Osteocyte (in vitro differentiated cells): ENCODE measurements around the gene SLC4A1. TPM values are rescaled to one million over a fixed set of nuclear protein-coding genes. Genes with fewer than 3 reads are reported as not detected.

Source experiments
- DNase-seq: peaks from one replicate; pipeline ENCODE4 v3.0.0; 2021; ENCODE audit warnings: mixed read lengths; ENCODE audit not compliant: unreplicated experiment; ENCODE audit errors: extremely low spot score
- H3K27ac Mint-ChIP-seq: one replicate; pipeline ENCODE4 v1.8.0; 2021; ENCODE audit warnings: mild to moderate bottlenecking, mixed read lengths; ENCODE audit not compliant: unreplicated experiment
- H3K27me3 Mint-ChIP-seq: one replicate; pipeline ENCODE4 v1.8.0; 2021; ENCODE audit warnings: mixed read lengths; ENCODE audit not compliant: unreplicated experiment
- H3K36me3 Mint-ChIP-seq: one replicate; pipeline ENCODE4 v1.8.0; 2021; ENCODE audit warnings: mixed read lengths; ENCODE audit not compliant: unreplicated experiment
- H3K4me1 Mint-ChIP-seq: one replicate; pipeline ENCODE4 v1.8.0; 2021; ENCODE audit warnings: mixed read lengths; ENCODE audit not compliant: unreplicated experiment
- H3K4me3 Mint-ChIP-seq: one replicate; pipeline ENCODE4 v1.8.0; 2021; ENCODE audit warnings: mild to moderate bottlenecking, moderate library complexity, mixed read lengths; ENCODE audit not compliant: unreplicated experiment
- H3K9me3 Mint-ChIP-seq: one replicate; pipeline ENCODE4 v1.8.0; 2021; ENCODE audit warnings: mixed read lengths; ENCODE audit not compliant: unreplicated experiment
- CTCF ChIP-seq: fragments of 200-600 bp; sonication (generic); IDR thresholded peaks from 2 replicates; pipeline ENCODE4 v1.5.0; 2021; ENCODE audit warnings: antibody characterized with exemption, mild to moderate bottlenecking, moderate library complexity
- total RNA-seq: library from RNA; stranded (reverse); gene quantifications from 2 replicates; pipeline ENCODE4 v1.2.1, GENCODE V29; 2021

Gene SLC4A1
- total RNA-seq, 1 donor from 2014 or later = not detected

DNA sequence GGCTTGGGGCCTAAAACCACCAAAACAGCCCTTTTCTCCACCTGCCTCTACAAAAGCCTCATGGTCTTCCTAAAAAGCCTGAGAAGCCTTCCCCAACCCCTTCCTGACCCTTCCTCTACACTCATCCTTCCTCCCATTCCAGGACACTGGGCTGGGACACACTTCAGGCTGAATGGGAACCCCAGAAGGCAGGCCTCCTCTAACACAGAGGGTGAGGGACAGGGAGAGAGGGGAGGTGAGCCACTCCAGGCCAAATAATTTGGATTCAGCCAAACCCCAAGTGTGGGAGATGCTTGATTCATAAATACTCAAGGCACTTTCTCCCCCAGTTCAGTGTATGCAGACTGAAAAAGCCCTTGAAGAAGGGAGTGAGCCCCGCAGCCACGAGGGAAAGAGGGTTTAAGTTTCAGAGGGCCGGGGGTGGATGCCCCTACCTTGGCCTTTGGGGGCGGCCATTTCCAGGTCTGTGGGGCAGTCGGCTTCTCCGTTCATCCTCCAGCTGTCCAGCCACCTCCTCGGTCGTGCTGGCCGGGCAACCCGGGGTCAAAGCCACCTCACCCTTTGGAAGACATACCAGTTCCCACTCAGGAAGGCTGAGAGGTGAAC lies 50.1 kb downstream of the SLC4A1 start:
- Mint-ChIP-seq H3K4me3 (peak overlapping the region; percentile 68), H3K4me1 (peaks cover 26% of the 10 kb centered on the region), H3K36me3 (peaks cover 28% of the 10 kb centered on the region), H3K27ac (peak overlapping the region; percentile 55), H3K27me3 (no peaks in the 10 kb centered on the region), H3K9me3 (no peaks in the 10 kb centered on the region)
- DNase-seq = no peak
- TF ChIP-seq CTCF = no peak

DNA sequence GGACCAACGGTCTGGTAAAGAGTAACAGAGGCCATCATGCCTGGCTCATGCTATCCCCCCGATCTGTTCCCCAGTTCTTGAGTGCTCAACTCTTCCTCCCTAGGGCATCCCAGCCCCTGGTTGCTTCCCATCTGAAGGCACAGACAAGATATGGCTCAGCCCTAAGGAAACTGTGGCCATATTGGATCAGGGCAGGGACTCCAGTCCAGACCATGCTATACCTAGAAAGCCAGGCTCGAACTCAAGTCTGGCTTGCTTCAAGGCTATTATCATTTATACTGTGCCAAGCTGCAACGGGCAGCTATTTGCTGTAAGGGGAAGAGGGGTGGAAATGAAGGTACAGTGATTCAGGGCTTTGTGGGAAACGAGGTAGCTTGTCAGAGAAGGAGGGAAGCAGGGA lies 51.2 kb downstream of the SLC4A1 start:
- Mint-ChIP-seq H3K9me3 (no peaks in the 10 kb centered on the region), H3K4me3 (peak overlapping the region; percentile 35), H3K27ac (peak overlapping the region; percentile 10), H3K27me3 (no peaks in the 10 kb centered on the region), H3K4me1 (peaks cover 16% of the 10 kb centered on the region), H3K36me3 (peaks cover 28% of the 10 kb centered on the region)
- no peak for DNase-seq
- no peak for TF ChIP-seq CTCF

DNA sequence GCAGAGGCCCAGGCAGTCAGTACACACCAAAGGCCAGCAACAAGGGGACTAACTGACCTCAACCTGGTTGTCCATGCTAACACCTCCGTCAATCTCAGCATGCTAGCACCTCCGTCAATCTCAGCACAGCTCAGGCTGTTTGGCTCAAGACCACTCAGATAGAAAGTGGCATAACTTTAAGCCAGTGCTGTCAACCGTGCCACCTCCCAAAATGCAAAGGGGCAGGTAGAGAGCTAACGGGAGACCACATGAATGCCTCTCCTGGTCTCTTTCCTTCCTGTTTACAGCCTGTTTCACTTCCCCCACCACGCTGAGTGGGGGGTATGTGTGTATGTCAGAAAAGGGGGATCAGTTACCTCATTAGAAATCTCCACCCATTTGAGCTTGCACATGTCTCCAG lies 51.8 kb downstream of the SLC4A1 start:
- DNase-seq = no peak
- peaks cover 31% of the 10 kb centered on the region for H3K36me3 Mint-ChIP-seq
- no peak for TF ChIP-seq CTCF
- peaks cover 15% of the 10 kb centered on the region for H3K4me1 Mint-ChIP-seq
- H3K27ac Mint-ChIP-seq = no peak overlapping the region
- no peaks in the 10 kb centered on the region for H3K9me3 Mint-ChIP-seq
- H3K4me3 Mint-ChIP-seq = no peak overlapping the region
- no peaks in the 10 kb centered on the region for H3K27me3 Mint-ChIP-seq

DNA sequence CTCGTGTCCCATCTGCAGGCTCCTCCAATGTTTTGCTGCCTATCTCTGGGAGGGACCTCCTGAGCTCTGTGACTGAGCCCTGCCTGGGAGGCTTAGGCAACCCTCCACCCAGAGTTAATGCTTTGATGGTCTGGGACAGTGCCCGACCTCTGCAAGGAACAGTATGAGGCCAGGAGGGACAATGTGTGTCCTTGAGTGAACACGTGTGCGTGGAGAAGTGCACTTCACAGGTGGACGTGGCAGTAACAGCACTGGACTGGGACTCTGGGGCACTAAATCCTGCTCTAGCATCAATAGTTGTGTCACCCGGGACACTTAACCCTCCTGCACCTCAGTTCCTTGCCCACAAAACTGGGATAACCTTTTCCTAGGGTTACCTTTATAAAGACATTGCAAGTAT lies 53.0 kb downstream of the SLC4A1 start:
- Mint-ChIP-seq H3K27ac (no peak overlapping the region), H3K4me1 (peaks cover 15% of the 10 kb centered on the region), H3K4me3 (no peak overlapping the region), H3K36me3 (peaks cover 33% of the 10 kb centered on the region), H3K9me3 (no peaks in the 10 kb centered on the region), H3K27me3 (no peaks in the 10 kb centered on the region)
- TF ChIP-seq CTCF = no peak
- DNase-seq = no peak

DNA sequence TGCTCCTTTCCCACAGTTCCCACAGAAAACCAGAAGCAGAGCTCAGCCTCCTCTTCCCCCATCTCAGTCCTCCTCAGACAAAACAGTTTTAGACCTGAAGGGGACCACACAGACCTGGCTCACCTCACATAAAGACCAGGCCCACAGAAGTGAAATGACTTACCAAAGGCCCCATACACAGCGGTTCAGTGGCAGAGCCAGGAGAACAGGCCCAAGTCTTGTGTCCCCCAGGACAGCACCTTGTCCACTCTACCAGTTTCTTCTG lies 53.8 kb downstream of the SLC4A1 start:
- peaks cover 15% of the 10 kb centered on the region for H3K4me1 Mint-ChIP-seq
- peaks cover 33% of the 10 kb centered on the region for H3K36me3 Mint-ChIP-seq
- no peak overlapping the region for H3K27ac Mint-ChIP-seq
- TF ChIP-seq CTCF = no peak
- no peak overlapping the region for H3K4me3 Mint-ChIP-seq
- no peaks in the 10 kb centered on the region for H3K27me3 Mint-ChIP-seq
- DNase-seq = no peak
- H3K9me3 Mint-ChIP-seq = no peaks in the 10 kb centered on the region
